CD4-positive, alpha-beta memory T cell (primary cell): Measurements from ENCODE around the gene ZNF22. TPM values are rescaled to one million over a fixed set of nuclear protein-coding genes. Genes with fewer than 3 reads are reported as not detected.

Experiments
- CTCF ChIA-PET: fragments of 350-600 bp; sonication (Branson Sonifier 250); formaldehyde crosslinking; loops from one replicate; lab custom pipeline; 2021; ENCODE audit warnings: inconsistent platforms; ENCODE audit not compliant: partially characterized antibody; lab: Charles Lee
- POLR2A ChIA-PET: fragments of 350-600 bp; sonication (Branson Sonifier 250); formaldehyde crosslinking; loops from one replicate; lab custom pipeline; 2021; ENCODE audit not compliant: partially characterized antibody; lab: Charles Lee
- DNase-seq, 5 donors: peaks; one replicate each; pipeline versions ENCODE4 v3.0.0 to v3.0.0-alpha.2; 2020 to 2022; ENCODE audit warnings: mixed read lengths in 1 of 5
- H3K27ac ChIP-seq: one replicate; pipeline ENCODE4 v1.7.0; 2013; ENCODE audit warnings: low read depth, low read length
- H3K27me3 ChIP-seq: 2 replicates; pipeline ENCODE4 v1.7.0; 2013; ENCODE audit warnings: mild to moderate bottlenecking, low read length, moderate library complexity; ENCODE audit not compliant: insufficient read depth
- H3K36me3 ChIP-seq: 2 replicates; pipeline ENCODE4 v1.7.0; 2013; ENCODE audit warnings: mild to moderate bottlenecking, low read length, moderate library complexity; ENCODE audit not compliant: insufficient read depth
- H3K4me1 ChIP-seq: 2 replicates; pipeline ENCODE4 v1.7.0; 2013; ENCODE audit warnings: mild to moderate bottlenecking, low read length, moderate library complexity; ENCODE audit not compliant: insufficient read depth
- H3K4me3 ChIP-seq, 2 donors: one replicate each; pipeline ENCODE4 v1.7.0; 2013; ENCODE audit warnings: low read length in 2 of 2, mild to moderate bottlenecking in 1 of 2
- H3K9me3 ChIP-seq, 2 donors: one replicate each; pipeline ENCODE4 v1.7.0; 2013; ENCODE audit warnings: low read length in 2 of 2, control low read depth in 1 of 2; ENCODE audit not compliant: control insufficient read depth in 1 of 2
- H3K27ac Mint-ChIP-seq, 7 donors: one replicate each; pipeline ENCODE4 v1.8.0; 2020 to 2021; ENCODE audit warnings: mixed read lengths in 7 of 7, mild to moderate bottlenecking in 6 of 7, inconsistent platforms in 3 of 7, moderate library complexity in 3 of 7
- H3K27me3 Mint-ChIP-seq, 2 donors: one replicate each; pipeline ENCODE4 v1.8.0; 2020 to 2021; ENCODE audit warnings: mixed read lengths in 2 of 2
- H3K36me3 Mint-ChIP-seq, 2 donors: one replicate each; pipeline ENCODE4 v1.8.0; 2020 to 2021; ENCODE audit warnings: mixed read lengths in 2 of 2, inconsistent platforms in 1 of 2, mild to moderate bottlenecking in 1 of 2
- H3K4me1 Mint-ChIP-seq, 4 donors: one replicate each; pipeline ENCODE4 v1.8.0; 2020 to 2021; ENCODE audit warnings: mixed read lengths in 4 of 4, mild to moderate bottlenecking in 1 of 4
- H3K4me3 Mint-ChIP-seq, 8 donors: one replicate each; pipeline ENCODE4 v1.8.0; 2020 to 2021; ENCODE audit warnings: mixed read lengths in 8 of 8, mild to moderate bottlenecking in 7 of 8, moderate library complexity in 6 of 8, inconsistent platforms in 3 of 8
- H3K9me3 Mint-ChIP-seq, 8 donors: one replicate each; pipeline ENCODE4 v1.8.0; 2020 to 2021; ENCODE audit warnings: mixed read lengths in 8 of 8, mild to moderate bottlenecking in 5 of 8, inconsistent platforms in 3 of 8, moderate library complexity in 1 of 8
- intact Hi-C: fragments of 100-400 bp; cut with micrococcal nuclease; formaldehyde crosslinking; loops from one replicate; pipeline ENCODE4 v1.15.1; 2023
- polyA plus RNA-seq, 2 donors: library from polyadenylated mRNA; unstranded; fragments of 300-500 nt; fragmentation: Illumina TruSeq; gene quantifications; one replicate each; pipeline ENCODE4 v1.2.3, GENCODE V29; 2021
- total RNA-seq, 2 experiments: library from RNA; stranded (reverse); gene quantifications; one replicate each; pipeline ENCODE4 v1.2.3, GENCODE V29; 2021

The ZNF22 gene
- total and polyA plus RNA-seq, 4 experiments from 2014 or later, result 26.9 to 40.6 (median 30.8) TPM

DNA sequence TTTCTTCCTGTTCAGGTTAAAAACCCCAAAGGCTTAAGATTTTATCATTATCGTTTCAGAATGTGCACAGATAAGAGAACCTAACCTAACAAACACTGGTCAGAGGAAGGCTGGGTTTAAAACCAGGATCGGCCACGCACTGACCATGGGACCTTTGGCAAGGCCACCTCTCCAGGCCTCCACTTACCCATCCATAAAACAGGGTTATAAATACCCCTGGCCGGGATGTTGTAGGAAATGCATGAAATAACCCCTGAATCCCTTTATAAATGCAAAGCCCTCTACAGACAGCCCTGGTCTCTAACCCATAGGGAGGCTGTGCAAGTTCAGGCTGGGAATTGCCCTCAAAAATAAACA lies 22.5 kb upstream of the ZNF22 start:
- intact Hi-C loops, result loop anchor here (10.0 kb wide), 1 partner anchor 113 kb away; no protein-coding TSS in a partner anchor
- Mint-ChIP-seq H3K27ac (no peak overlapping the region), H3K4me1 (peaks cover 0 to 9% (median 3%) of the 10 kb centered on the region in 4 donors), H3K9me3 (no peaks in the 10 kb centered on the region), H3K4me3 (no peak overlapping the region), H3K36me3 (no peaks in the 10 kb centered on the region), H3K27me3 (no peaks in the 10 kb centered on the region)
- no peaks in the 10 kb centered on the region for H3K9me3 ChIP-seq
- peaks cover 17% of the 10 kb centered on the region for H3K4me1 ChIP-seq
- CTCF ChIA-PET, result interaction anchor here (1.0 to 2.5 kb wide), 3 partner anchors 22 to 45 kb away, joined by 3 to 25 read pairs (median 4); no protein-coding TSS in a partner anchor
- POLR2A ChIA-PET, result no interaction called here
- no peak for DNase-seq
- H3K27me3 ChIP-seq, result no peaks in the 10 kb centered on the region
- H3K27ac ChIP-seq, result no peak overlapping the region
- no peak overlapping the region for H3K4me3 ChIP-seq
- no peaks in the 10 kb centered on the region for H3K36me3 ChIP-seq

DNA sequence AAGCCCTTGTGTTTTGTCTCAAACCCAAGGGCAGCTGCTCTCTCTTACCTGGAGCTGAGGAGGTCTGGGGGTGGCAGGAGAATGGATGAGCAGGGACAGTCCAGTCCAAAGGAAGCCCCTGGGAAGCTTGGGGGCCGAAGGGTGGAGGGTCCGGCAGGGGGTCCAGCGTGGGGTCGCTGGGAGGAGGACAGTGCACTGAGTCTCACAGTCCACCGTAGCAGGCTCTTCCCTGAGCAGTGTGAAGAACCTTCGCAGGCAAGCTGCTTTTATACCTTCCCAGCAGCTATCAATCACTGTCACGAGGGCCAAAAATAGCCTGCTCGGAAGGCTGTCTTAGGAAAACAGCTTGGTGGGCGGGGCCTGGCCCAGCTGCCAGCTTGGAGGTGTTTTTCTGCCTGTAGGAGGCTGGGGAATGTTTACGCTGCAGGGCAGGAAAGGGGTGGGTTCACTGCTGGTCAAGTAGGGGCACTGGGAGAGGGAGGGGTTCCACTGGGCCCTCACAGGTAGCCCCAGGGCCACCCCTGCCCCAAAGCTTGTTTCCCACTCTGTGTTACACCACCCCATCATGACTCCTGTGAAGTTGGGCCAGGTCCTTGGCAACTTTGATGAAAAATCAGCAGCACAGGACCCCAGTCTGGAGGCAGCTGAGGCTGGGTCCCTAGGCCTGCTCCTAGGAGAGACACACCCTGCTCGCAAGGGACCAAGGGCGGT lies 22.0 kb upstream of the ZNF22 start, which contains the start of gene DEPP1:
DEPP1 (minus strand) TSS at position 240 of the 711 bp plus-strand sequence. CDS start 779 bp downstream, outside the sequence.
- Mint-ChIP-seq H3K27ac (peak within 1 kb of the TSS in 1 of 7 donors; percentile 15), H3K4me1 (peaks cover 0 to 9% (median 3%) of the 10 kb centered on the region in 4 donors), H3K27me3 (no peaks in the 10 kb centered on the region), H3K9me3 (no peaks in the 10 kb centered on the region), H3K4me3 (no peak within 1 kb of the TSS), H3K36me3 (no peaks in the 10 kb centered on the region)
- H3K9me3 ChIP-seq, result no peaks in the 10 kb centered on the region
- no peaks in the 10 kb centered on the region for H3K36me3 ChIP-seq
- peaks cover 13% of the 10 kb centered on the region for H3K4me1 ChIP-seq
- no peak within 1 kb of the TSS for H3K27ac ChIP-seq
- no peak within 1 kb of the TSS for H3K4me3 ChIP-seq
- DNase-seq, result no peak
- ChIA-PET CTCF (interaction anchor here (1.0 to 2.5 kb wide), 3 partner anchors 21 to 46 kb away, joined by 3 to 25 read pairs (median 4); no protein-coding TSS in a partner anchor), POLR2A (no interaction called here)
- intact Hi-C loops, result loop anchor here (10.0 kb wide), 1 partner anchor 114 kb away; no protein-coding TSS in a partner anchor
- no peaks in the 10 kb centered on the region for H3K27me3 ChIP-seq

DNA sequence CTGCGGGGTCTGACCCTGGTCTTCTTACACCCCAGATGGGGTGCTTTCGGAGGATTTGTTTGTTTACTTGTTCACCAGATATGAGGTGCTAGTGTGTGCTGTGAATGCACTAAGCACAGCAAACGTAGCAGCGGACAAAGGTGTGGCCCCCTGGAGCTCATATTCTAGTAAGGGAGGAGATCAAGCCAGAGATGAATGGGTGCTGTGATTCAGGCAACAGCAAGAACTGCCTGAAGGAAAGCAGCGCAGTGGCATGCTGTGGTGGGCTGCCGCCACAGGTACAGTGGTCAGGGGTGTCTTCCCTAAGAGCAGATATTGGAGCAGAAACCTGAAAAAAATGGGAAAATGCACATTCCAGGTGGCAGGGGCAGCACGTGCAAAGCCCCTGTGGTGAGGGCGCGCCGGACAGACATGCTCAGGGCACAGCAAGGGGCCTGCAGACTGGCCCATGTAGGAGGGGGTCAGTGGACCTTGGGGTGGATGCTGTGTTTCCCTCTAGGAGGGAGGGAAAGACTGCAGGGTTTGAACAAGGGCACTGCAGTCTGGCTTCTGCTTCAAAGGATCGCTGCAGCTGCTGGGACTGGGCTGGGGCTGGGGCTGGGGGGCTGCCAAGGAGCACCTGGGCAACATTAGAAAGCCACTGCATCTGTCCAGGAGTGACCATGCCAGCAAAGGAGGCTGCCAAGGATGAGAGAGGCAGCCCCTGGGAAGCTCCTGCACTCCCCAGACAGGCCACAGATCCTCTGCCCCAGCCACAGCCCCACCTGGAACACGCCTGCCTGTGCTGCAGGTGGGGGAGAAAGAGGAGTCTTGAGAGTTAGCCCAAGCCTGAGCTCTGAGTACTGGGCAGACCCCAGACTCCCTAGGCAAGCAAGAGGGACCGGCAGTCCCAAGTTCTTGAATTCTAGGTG lies 21.2 kb upstream of the ZNF22 start:
- no peak overlapping the region for H3K4me3 Mint-ChIP-seq
- no peaks in the 10 kb centered on the region for H3K9me3 Mint-ChIP-seq
- H3K36me3 Mint-ChIP-seq, result no peaks in the 10 kb centered on the region
- H3K27ac Mint-ChIP-seq, result no peak overlapping the region
- CTCF ChIA-PET, result interaction anchor here (1.0 to 2.5 kb wide), 5 partner anchors 12 to 46 kb away, joined by 3 to 25 read pairs (median 4); no protein-coding TSS in a partner anchor
- Histone ChIP-seq H3K27me3 (no peaks in the 10 kb centered on the region), H3K36me3 (no peaks in the 10 kb centered on the region), H3K9me3 (no peaks in the 10 kb centered on the region), H3K4me3 (no peak overlapping the region), H3K27ac (no peak overlapping the region), H3K4me1 (peaks cover 5% of the 10 kb centered on the region)
- H3K27me3 Mint-ChIP-seq, result no peaks in the 10 kb centered on the region
- H3K4me1 Mint-ChIP-seq, result peaks cover 0 to 4% (median 3%) of the 10 kb centered on the region in 4 donors
- POLR2A ChIA-PET, result no interaction called here
- intact Hi-C loops, result loop anchor here (10.0 kb wide), 1 partner anchor 115 kb away; no protein-coding TSS in a partner anchor
- DNase-seq, result no peak

DNA sequence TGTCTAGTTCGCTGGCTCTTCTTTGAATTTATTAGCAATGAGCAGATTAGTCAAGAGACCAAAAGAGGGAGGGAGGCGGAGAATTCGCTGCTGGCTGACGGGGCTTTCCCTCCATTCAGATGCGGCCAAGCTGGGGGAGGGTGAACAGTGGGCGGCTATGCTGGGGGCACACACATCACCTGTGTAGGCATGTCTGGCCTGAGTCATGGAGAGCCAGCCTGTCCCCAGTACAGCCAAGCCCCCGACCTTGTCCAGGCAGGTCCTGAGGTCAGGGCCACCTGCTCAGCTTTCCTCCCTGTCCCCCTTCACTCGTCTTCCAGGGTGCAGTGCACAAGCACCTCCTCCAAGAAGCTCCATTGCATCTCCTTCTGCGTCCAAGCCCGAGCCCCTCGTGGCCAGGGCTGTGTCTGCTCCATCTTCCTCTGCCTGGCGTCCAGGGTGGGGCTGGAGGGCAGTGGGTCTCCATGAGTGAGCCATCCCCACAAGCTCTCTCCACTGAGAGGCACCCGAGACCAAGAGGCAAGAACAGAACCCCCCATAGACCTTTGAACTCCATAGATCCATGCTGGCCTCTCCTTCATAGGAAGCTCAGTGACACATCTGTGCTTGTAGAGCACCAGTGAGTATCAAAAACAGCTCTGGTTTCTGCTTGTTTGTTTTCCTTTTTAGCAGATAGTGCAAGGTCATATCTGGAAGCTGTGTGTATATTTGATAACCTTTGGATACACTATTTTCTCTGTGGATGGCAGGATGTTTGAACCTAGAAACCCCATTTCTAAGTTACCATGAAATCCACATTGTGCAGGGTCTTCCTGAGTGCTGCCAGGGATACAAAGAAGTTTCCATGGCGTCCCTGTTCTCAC lies 20.2 kb upstream of the ZNF22 start:
- Histone ChIP-seq H3K36me3 (no peaks in the 10 kb centered on the region), H3K9me3 (no peaks in the 10 kb centered on the region), H3K27me3 (no peaks in the 10 kb centered on the region), H3K27ac (no peak overlapping the region), H3K4me3 (no peak overlapping the region), H3K4me1 (no peaks in the 10 kb centered on the region)
- H3K4me3 Mint-ChIP-seq, result no peak overlapping the region
- no peaks in the 10 kb centered on the region for H3K9me3 Mint-ChIP-seq
- H3K4me1 Mint-ChIP-seq, result peaks cover 0 to 4% (median 2%) of the 10 kb centered on the region in 4 donors
- H3K27me3 Mint-ChIP-seq, result no peaks in the 10 kb centered on the region
- DNase-seq, result no peak
- ChIA-PET CTCF (interaction anchor here (0.8 to 1.3 kb wide), 3 partner anchors 11 to 48 kb away, joined by 3 to 4 read pairs (median 4); no protein-coding TSS in a partner anchor), POLR2A (no interaction called here)
- H3K27ac Mint-ChIP-seq, result no peak overlapping the region
- H3K36me3 Mint-ChIP-seq, result no peaks in the 10 kb centered on the region
- intact Hi-C loops, result no loop called here

DNA sequence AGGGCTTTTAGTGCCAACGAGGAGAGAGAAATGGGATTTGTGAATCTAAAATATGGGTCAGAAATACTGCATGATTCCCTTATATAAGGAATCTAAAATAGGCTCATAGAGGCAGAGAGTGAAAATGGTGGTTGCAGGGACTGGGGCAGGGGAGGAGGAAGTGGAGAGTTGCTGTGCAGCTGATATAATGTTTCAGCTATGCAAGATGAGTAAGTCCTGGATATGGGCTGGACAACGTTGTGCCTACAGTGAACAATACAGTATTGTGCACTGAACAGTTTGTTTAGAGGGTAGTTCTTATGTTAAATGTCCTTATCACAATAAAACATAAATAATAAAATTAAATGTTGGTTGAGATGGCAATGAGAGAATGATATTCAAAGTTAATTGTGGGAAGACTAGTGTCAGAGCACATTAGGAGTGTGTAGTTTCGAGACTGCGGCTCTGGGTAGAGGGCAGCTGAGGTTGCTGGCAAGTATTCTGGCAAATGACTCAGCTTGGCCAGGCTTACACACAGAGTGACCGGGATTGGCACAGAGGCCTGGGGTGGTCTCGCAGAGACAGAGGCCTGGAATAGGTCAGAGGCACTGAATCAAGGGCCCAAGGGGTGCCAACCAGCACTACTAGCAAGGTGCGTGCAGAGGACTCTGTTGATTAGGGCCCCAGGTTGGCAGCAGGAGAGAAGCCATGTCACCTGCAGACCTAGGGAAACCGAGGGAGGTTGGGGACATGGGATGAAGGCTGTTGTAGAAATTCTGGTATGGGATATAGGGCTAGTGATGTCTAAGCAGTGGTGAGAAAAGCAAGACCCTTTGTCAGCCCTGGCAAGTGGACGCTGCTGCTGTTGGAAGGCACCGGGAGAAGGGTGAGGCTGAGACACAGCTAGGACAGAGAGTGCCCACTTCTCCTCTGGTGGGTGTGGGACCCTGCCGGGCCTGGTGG lies 19.3 kb upstream of the ZNF22 start:
- no peaks in the 10 kb centered on the region for H3K36me3 Mint-ChIP-seq
- DNase-seq, result no peak
- Histone ChIP-seq H3K4me1 (no peaks in the 10 kb centered on the region), H3K9me3 (no peaks in the 10 kb centered on the region), H3K36me3 (no peaks in the 10 kb centered on the region), H3K4me3 (no peak overlapping the region), H3K27me3 (no peaks in the 10 kb centered on the region), H3K27ac (no peak overlapping the region)
- H3K9me3 Mint-ChIP-seq, result no peaks in the 10 kb centered on the region
- H3K27me3 Mint-ChIP-seq, result no peaks in the 10 kb centered on the region
- no peak overlapping the region for H3K4me3 Mint-ChIP-seq
- POLR2A ChIA-PET, result no interaction called here
- peak overlapping the region in 1 of 7 donors; percentile 22 for H3K27ac Mint-ChIP-seq
- no peaks in the 10 kb centered on the region for H3K4me1 Mint-ChIP-seq
- intact Hi-C loops, result no loop called here
- CTCF ChIA-PET, result interaction anchor here (0.6 to 1.3 kb wide), 4 partner anchors 10 to 49 kb away, joined by 3 to 4 read pairs (median 4); no protein-coding TSS in a partner anchor

DNA sequence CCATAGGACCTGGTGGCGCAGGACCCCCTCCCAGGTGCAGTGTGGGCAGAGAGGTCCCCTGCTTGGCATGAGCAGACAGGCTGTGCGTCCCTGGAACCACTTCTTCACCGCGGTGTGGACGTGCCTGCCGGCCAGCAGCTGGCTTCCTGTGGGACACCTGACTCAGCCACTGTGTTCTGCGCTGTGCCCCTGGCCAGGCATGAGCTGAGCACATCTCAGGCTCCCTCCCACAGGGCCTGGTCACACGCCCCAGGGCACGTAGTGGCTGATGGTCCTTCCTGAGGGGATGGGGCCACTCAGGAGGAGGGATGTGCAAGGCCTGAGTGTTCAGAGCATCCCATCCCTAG lies 18.6 kb upstream of the ZNF22 start:
- Histone ChIP-seq H3K9me3 (no peaks in the 10 kb centered on the region), H3K27ac (no peak overlapping the region), H3K36me3 (no peaks in the 10 kb centered on the region), H3K4me3 (no peak overlapping the region), H3K27me3 (no peaks in the 10 kb centered on the region), H3K4me1 (no peaks in the 10 kb centered on the region)
- no peaks in the 10 kb centered on the region for H3K36me3 Mint-ChIP-seq
- POLR2A ChIA-PET, result no interaction called here
- H3K27me3 Mint-ChIP-seq, result no peaks in the 10 kb centered on the region
- H3K4me1 Mint-ChIP-seq, result no peaks in the 10 kb centered on the region
- intact Hi-C loops, result no loop called here
- CTCF ChIA-PET, result interaction anchor here (0.6 kb wide), 1 partner anchor 14 kb away, joined by 3 read pairs; no protein-coding TSS in a partner anchor
- H3K9me3 Mint-ChIP-seq, result no peaks in the 10 kb centered on the region
- no peak overlapping the region for H3K4me3 Mint-ChIP-seq
- no peak for DNase-seq
- no peak overlapping the region for H3K27ac Mint-ChIP-seq
